Stomach (tissue), 9 donors: ENCODE measurements around the gene BPGM. TPM values are rescaled to one million over a fixed set of nuclear protein-coding genes. Genes with fewer than 3 reads are reported as not detected.

Source experiments
- DNase-seq, 2 donors: peaks; one replicate each; pipeline versions ENCODE4 v3.0.0 to v3.0.0-alpha.2; 2013 to 2019
- H3K27ac ChIP-seq, 5 donors: fragments of 200-600 bp in 4 of 5; sonication (generic) in 4 of 5; one replicate each; pipeline ENCODE4 v1.5.1; 2013 to 2019; ENCODE audit warnings: mild to moderate bottlenecking in 1 of 5, moderate library complexity in 1 of 5
- H3K27me3 ChIP-seq, 3 donors: fragments of 200-600 bp; sonication (generic); one replicate each; pipeline ENCODE4 v1.5.1; 2017 to 2019; ENCODE audit warnings: mixed run types in 1 of 3
- H3K36me3 ChIP-seq, 4 donors: fragments of 200-600 bp; sonication (generic); 1 replicate in 3 of 4; 2 replicates in 1 of 4; pipeline ENCODE4 v1.5.1; 2016 to 2019
- H3K4me1 ChIP-seq, 4 donors: fragments of 200-600 bp; sonication (generic); one replicate each; pipeline ENCODE4 v1.5.1; 2016 to 2019
- H3K4me3 ChIP-seq, 4 donors: fragments of 200-600 bp; sonication (generic) in 3 of 4; one replicate each; pipeline ENCODE4 v1.5.1; 2016 to 2019; ENCODE audit warnings: mild to moderate bottlenecking in 1 of 4
- H3K9me3 ChIP-seq, 4 donors: fragments of 200-600 bp; sonication (generic); one replicate each; pipeline ENCODE4 v1.5.1; 2016 to 2019
- CTCF ChIP-seq, 7 experiments: fragments of 450-650 bp in 4 of 7; fragments of 200-600 bp in 3 of 7; sonication (generic) in 3 of 7; IDR thresholded peaks; one replicate each; pipeline ENCODE4 v1.5.1; 2016 to 2019; ENCODE audit warnings: antibody characterized with exemption in 7 of 7, control low read depth in 2 of 7, mild to moderate bottlenecking in 1 of 7
- EP300 ChIP-seq: sonication (generic); formaldehyde crosslinking; IDR thresholded peaks from one replicate; pipeline ENCODE4 v1.6.1; 2017; ENCODE audit warnings: antibody characterized with exemption
- POLR2A ChIP-seq, 4 donors: fragments of 450-650 bp; IDR thresholded peaks; one replicate each; pipeline ENCODE4 v1.6.1; 2016; ENCODE audit warnings: antibody characterized with exemption in 4 of 4, control low read depth in 2 of 4, mild to moderate bottlenecking in 1 of 4, moderate library complexity in 1 of 4
- POLR2AphosphoS5 ChIP-seq, 3 donors: sonication (generic); formaldehyde crosslinking; IDR thresholded peaks; one replicate each; pipeline ENCODE4 v1.6.1; 2016; ENCODE audit warnings: antibody characterized with exemption in 3 of 3
- WGBS, 5 donors: extraction: QIAGEN DNeasy Blood & Tissue Kit in 3 of 5; methylation state at CpG; one replicate each; pipeline versions ENCODE4 v1.1.5 to v1.1.7; 2013 to 2018; 5-methylcytosine and 5-hydroxymethylcytosine counted together
- intact Hi-C: fragments of 100-400 bp; cut with DNase I; formaldehyde crosslinking; loops from one replicate; pipeline ENCODE4 v1.15.1; 2023; ENCODE audit warnings: low total_unique reads
- polyA plus RNA-seq, 3 donors: library from polyadenylated mRNA; stranded (reverse); fragments of 200-250 nt; gene quantifications; one replicate each; pipeline ENCODE4 v1.2.3, GENCODE V29; 2013
- total RNA-seq, 5 donors: library from RNA; depleted of rRNA; stranded (reverse); fragments of >200 nt; gene quantifications; one replicate each; pipeline versions ENCODE4 v1.1.0 to v1.2.3, GENCODE V29; 2014 to 2016
- donor health status: healthy with polysubstance abuse.
- donor health status: Bipolar disorder and iron deficiency.
- donor health status: healthy.

Gene BPGM
- total and polyA plus RNA-seq, 8 donors = 4.7 to 47.3 (median 19.8) TPM

DNA sequence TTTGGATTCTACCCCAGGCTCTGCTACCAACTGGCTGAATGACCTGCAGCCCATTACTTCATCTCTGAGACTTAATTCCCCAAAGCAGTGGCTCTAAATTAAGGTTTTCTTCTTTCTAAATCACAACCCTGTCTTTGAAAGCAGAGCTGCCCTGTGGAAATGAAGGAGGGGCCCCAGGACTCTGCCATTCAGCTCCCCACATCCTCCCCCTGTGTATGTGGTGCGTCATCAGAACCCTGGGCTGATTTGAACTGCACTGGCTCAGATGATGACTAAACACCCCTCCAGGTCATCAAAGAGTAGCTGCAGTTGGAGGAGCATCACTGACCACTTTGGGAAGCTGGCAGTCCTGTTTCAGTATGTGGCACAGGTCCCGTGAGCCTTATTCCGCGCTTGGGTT, 46.6 kb downstream of the BPGM start:
- intact Hi-C loops = loop anchor here (10.0 kb wide), 1 partner anchor 262 kb away; no protein-coding TSS in a partner anchor
- Histone ChIP-seq H3K27ac (peak overlapping the region in 1 of 5 donors; percentile 20), H3K4me1 (peaks cover 0 to 39% (median 17%) of the 10 kb centered on the region in 4 donors)

GRCh38 chr7:134694299-134694698, 47.6 kb downstream of the BPGM start:
- Histone ChIP-seq H3K4me1 (peaks cover 0 to 38% (median 18%) of the 10 kb centered on the region in 4 donors), H3K27me3 (peaks cover 0 to 4% (median 0%) of the 10 kb centered on the region in 3 donors), H3K9me3 (no peaks in the 10 kb centered on the region), H3K4me3 (no peak overlapping the region), H3K27ac (peak overlapping the region in 2 of 5 donors; percentile 10 to 39), H3K36me3 (no peaks in the 10 kb centered on the region)
- WGBS, 5 donors = 68 to 76% (median 74%) methylated on average over 7 of the region's 7 CpGs
- intact Hi-C loops = loop anchor here (10.0 kb wide), 1 partner anchor 261 kb away; no protein-coding TSS in a partner anchor
- TF ChIP-seq EP300 (no peak), POLR2AphosphoS5 (IDR thresholded peaks at IDR 0.05) (no peak), CTCF (IDR thresholded peaks at IDR 0.05) (peak in 1 of 7 experiments; percentile 5), POLR2A (IDR thresholded peaks at IDR 0.05) (no peak)
- no peak for DNase-seq

More for the DNA sequence above, 46.6 kb downstream of the BPGM start:
- Histone ChIP-seq H3K9me3 (no peaks in the 10 kb centered on the region), H3K36me3 (no peaks in the 10 kb centered on the region), H3K27me3 (peaks cover 0 to 4% (median 0%) of the 10 kb centered on the region in 3 donors), H3K4me3 (no peak overlapping the region)
- WGBS, 5 donors = 83 to 94% (median 87%) methylated on average over 3 to 4 of the region's 4 CpGs
- TF ChIP-seq POLR2A (IDR thresholded peaks at IDR 0.05) = no peak
- no peak for DNase-seq

GRCh38 chr7:134694767-134695166, 48.1 kb downstream of the BPGM start:
- no peak for DNase-seq
- Histone ChIP-seq H3K27me3 (peaks cover 0 to 4% (median 0%) of the 10 kb centered on the region in 3 donors), H3K4me3 (no peak overlapping the region), H3K36me3 (no peaks in the 10 kb centered on the region), H3K4me1 (peaks cover 0 to 38% (median 20%) of the 10 kb centered on the region in 4 donors), H3K27ac (peak overlapping the region in 2 of 5 donors; percentile 10 to 39), H3K9me3 (no peaks in the 10 kb centered on the region)
- WGBS, 5 donors = 87 to 96% (median 93%) methylated on average over 2 of the region's 2 CpGs
- intact Hi-C loops = loop anchor here (10.0 kb wide), 1 partner anchor 260 kb away; no protein-coding TSS in a partner anchor
- TF ChIP-seq EP300 (no peak), POLR2AphosphoS5 (IDR thresholded peaks at IDR 0.05) (no peak), CTCF (IDR thresholded peaks at IDR 0.05) (no peak), POLR2A (IDR thresholded peaks at IDR 0.05) (no peak)

- Histone ChIP-seq H3K4me3 (no peak overlapping the region), H3K27me3 (peaks cover 0 to 4% (median 0%) of the 10 kb centered on the region in 3 donors), H3K9me3 (no peaks in the 10 kb centered on the region), H3K27ac (peak overlapping the region in 2 of 5 donors; percentile 39 to 40), H3K4me1 (peaks cover 0 to 42% (median 21%) of the 10 kb centered on the region in 4 donors), H3K36me3 (no peaks in the 10 kb centered on the region)
- no peak for TF ChIP-seq POLR2AphosphoS5 (IDR thresholded peaks at IDR 0.05)
- no peak for TF ChIP-seq POLR2A (IDR thresholded peaks at IDR 0.05)
- TF ChIP-seq EP300 = no peak
- no peak for TF ChIP-seq CTCF (IDR thresholded peaks at IDR 0.05)
- intact Hi-C loops = loop anchor here (10.0 kb wide), 1 partner anchor 259 kb away; no protein-coding TSS in a partner anchor
- DNase-seq = no peak
- WGBS, 5 donors = 68 to 82% (median 80%) methylated on average over 9 of the region's 9 CpGs
Measured at GRCh38 chr7:134695321-134695860, 48.7 kb downstream of the BPGM start.

GRCh38 chr7:134696261-134696660, 49.6 kb downstream of the BPGM start:
- intact Hi-C loops = loop anchor here (10.0 kb wide), 1 partner anchor 259 kb away; no protein-coding TSS in a partner anchor
- Histone ChIP-seq H3K4me3 (no peak overlapping the region), H3K4me1 (peaks cover 0 to 33% (median 14%) of the 10 kb centered on the region in 4 donors), H3K9me3 (no peaks in the 10 kb centered on the region), H3K36me3 (no peaks in the 10 kb centered on the region), H3K27ac (peak overlapping the region in 1 of 5 donors; percentile 39), H3K27me3 (peaks cover 0 to 4% (median 0%) of the 10 kb centered on the region in 3 donors)
- 56 to 65% (median 58%) methylated on average over 5 of the region's 5 CpGs for WGBS, 5 donors
- TF ChIP-seq POLR2A (IDR thresholded peaks at IDR 0.05) = no peak
- no peak for TF ChIP-seq CTCF (IDR thresholded peaks at IDR 0.05)
- TF ChIP-seq EP300 = no peak
- TF ChIP-seq POLR2AphosphoS5 (IDR thresholded peaks at IDR 0.05) = no peak
- DNase-seq = no peak
